HG03139 (cell line): ENCODE data around the gene ZDHHC21.
A peak's percentile ranks its signal among the peaks of the same experiment; 100 is the strongest.

Experiments
- ATAC-seq: cut with Tn5 transposase; IDR thresholded peaks from one replicate; pipeline ENCODE4 v1.9.1; 2021; ENCODE audit not compliant: unreplicated experiment

ZDHHC21 gene

DNA sequence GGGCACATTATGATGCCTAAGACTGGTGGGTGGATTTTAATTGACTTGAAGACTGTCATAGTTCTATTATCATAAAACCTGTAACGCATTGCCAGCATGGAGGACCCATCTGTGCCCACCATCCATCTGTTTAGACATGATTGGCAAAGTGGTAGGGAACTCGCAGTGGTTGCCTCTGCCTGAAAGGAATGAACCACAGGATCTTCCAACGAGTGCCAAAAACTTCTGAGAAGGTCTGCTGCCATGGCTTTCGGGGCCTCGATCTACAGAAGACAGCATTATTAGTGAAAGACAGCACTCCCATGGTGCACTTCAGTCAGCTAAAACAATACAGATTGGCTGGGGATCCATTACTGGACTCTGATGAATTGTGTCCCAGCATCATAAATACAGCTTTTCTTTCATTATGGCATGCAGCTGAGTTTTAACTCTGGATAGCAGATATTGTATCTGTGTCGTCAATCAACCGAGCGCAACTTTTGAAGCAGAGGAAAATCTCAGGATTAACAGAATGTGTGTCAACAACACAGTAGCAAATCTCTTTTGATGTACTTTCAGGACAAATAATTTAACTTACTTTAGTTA is 74.3 kb downstream of the ZDHHC21 start:
- ATAC-seq, result no peak

DNA sequence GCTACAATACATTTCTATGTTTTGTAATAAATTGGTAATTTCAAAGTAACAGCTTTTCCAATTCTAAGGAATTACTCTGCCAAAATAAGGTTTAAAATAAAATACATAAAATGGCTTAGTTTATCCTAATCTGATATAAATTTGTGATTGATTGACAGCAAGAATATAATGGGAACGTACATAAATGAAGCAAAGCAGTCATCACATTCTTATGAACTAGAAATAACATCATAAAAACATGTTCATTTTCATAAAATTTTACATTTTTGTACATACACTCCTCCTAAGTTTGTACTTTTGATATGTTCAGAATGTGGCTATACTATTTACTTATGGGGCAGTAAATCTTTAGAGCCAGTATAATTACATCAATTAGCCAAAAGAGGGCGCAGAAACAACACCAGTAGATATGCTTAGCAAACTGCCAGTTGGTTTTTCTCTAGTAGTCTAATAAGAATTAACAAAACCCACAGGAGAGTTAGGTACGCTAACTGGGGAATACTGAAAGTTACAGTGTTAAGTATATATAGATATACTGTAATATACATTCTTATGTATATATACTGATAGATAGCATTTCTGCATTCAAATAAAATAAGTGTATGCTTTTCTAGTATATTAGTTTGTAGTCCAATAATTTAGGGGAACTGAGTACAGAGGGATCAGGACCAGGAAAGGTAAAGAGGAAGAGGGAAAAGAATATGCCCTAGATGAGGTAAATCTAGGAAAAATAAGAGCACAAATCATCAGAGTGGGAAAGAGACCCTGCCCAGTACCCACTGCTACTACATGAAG is 76.8 kb downstream of the ZDHHC21 start:
- ATAC-seq, result peak; percentile 81

DNA sequence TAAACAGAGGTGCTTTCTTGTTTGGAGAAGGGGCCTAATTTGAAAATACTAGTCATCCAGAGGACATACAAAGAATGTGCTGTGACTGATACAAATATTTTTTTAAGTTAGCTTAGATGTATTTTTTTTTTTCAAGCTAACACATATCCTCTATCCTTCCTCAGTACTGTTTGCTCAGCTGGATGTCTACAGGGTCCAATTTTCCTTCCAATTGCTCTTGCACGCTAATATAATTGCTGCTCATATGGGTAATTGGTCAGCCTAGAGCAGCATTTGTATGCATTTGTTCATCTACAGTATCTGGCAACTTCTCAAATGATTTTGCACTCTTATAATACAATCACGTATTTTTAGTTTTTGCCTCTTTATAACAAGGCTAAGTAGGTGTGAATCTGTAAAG is 84.7 kb downstream of the ZDHHC21 start:
- no peak for ATAC-seq

DNA sequence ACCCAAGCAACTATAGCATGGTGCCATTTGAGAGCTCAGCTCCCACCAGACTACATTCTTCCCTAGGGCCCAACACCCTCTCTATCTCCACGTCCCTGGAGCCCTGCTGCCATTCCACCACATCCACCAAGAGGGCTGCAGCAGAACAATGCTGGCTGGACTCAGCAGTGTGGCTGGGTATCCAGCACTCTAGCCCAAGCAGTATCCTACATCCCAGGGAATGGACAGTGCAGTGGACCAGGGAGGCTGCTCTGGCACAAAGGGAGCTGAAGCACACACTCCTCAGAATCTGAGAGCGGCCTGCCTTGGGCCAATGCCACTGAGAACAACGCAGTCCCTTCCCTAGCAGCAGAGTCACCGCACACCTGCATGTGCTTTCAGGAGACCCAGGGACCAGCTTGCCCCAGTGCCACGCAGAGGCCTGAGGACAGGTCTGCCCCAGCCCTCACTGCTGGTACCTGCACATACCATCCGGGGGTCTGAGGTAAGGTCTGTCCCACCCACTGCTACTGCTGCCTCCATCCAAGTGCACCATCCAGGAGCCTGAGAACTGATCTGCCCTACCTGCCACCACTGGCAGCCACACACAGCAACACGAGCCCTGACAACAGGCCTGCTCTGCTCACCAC is 95.9 kb downstream of the ZDHHC21 start:
- no peak for ATAC-seq

DNA sequence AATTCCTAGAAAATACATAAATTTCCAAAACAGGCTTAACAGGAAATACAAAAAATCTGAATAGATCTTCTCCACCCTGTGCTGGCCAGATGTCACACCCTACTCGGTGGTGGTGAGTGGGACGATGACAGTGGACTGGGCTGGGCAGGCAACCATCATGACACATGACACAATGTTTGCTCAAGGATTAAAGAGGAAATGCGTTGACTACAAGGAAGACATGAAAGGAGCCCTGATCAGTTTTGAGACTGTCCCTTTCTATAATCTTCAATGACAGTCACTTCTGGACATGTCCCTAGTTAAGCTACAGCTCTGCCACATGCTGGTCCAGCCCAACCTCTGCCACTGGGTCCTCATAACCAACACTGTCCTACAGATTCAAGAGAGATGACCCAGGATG is 99.8 kb downstream of the ZDHHC21 start:
- no peak for ATAC-seq

DNA sequence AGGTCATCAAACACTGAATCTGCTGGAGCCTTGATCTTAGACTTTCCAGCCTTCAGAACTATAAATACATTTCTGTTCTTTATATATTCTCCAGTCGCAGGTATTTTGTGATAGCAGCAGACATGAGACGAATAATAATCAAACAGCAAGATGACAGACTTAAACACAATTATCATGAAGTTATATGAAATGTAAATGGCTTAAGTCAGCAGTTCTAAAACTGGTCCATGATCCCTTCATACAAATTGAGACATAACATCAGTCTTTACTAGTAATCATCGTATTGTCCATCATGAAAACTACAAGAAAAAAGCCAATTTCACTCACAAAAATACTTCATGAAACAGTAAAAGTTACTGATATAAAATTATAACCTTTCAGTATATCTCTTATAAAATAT is 101.8 kb downstream of the ZDHHC21 start:
- ATAC-seq, result no peak

DNA sequence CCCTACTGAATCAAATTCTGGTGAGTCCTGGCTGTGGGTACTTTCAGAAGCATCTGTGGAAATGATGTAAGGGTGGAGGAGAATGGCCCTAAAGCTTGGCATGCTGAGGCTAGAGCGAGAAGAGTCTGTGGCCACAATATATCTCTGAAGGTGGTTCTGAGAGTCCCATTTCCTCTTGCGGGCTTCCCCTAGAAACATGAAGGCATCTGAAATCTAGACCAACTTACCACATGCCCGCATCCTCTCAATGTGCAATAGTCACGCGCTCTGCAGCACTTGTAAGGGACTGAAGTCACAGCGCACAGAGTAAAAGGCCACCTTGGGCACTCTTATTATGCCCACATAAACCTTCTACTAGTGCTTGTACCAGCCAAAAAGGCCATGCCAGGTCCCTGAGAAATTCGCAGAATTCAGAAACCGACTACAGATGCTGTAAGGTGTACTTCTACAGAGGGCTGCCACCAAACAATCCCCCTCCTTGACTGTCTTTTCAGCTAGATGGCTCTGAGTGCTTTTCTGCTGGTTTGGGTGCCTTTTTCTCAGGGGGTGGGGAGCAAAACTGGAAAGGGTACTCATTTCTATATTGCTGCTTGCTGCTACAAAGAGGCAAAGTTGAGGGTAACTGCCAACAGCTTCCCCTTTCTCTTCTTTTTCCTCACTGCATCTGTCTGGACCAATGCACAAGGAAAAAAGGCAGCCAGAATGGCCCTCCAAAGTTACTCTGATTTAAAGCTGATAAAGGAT is 107.3 kb downstream of the ZDHHC21 start:
- ATAC-seq, result peak; percentile 97

DNA sequence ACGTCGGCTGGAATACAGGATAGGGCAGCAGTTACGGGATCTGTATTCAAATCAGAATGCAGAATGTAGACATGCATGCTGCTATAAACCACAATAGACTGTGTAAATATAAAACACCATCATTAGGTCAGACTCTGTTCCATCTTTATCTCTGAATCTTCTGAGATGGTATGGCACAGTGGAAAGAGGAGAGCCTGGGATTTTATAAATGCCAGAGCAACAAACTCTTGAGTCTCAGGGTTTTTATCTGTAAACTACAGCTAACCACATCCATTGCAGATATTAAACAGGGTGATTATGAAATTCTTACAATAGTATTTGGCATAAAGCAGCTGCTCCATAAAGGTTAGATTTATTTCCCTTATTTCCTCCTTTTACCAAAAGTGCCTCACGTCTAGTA is 108.7 kb downstream of the ZDHHC21 start:
- ATAC-seq, result no peak

DNA sequence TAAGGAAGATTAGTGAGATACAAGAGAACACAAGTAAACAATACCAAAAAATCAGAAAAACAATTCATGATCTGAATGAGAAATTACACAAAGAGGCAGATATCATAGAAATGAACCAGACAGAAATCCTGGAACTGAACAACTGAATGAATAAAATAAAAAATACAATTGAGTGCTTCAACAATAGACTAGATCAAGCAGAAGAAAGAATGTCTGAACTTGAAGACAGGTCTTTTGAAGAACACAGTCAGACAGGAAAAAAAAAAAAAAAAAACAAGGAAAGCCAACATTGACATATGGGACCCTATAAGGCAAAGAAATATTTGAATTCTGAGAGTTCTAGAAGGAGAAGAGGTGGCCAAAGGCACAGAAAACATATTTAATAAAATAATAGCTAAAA is 115.2 kb downstream of the ZDHHC21 start:
- ATAC-seq, result no peak

DNA sequence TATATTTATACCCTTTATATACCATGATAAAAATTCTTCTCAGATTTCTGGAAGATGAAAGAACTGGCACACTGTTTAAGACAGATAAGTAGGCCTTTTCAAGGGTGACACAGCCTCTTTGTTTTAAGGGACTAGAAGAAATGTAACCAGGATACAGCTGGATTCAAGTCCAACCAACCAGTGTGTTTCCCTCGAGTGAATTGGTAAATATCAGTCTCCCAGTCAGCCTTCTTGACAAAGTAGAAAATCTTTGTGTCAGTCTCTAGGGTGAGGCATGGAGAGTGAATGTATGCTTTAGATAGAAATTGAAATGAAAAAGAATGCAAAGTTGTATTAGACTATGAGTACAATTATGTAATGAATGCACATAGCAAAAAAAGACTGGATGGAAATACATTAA is 119.1 kb downstream of the ZDHHC21 start:
- ATAC-seq, result no peak

DNA sequence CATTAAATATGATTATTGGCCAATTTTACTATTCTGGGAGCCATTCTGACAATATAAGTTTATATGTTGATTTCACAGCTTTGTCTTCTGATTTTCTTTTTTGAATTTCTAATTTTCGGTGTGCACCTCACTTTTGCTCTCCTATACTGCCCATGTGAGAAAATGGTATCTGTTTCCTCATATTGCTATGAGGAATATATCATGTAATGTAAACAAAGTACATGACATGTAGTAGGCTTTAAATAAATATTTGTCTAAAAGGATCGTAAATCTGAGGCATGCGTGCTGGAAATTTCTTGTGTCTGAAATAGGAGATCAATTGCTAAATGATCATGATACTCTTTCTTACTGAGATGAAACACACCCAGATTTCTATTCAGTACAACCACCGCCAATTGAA is 119.9 kb downstream of the ZDHHC21 start:
- ATAC-seq, result no peak

DNA sequence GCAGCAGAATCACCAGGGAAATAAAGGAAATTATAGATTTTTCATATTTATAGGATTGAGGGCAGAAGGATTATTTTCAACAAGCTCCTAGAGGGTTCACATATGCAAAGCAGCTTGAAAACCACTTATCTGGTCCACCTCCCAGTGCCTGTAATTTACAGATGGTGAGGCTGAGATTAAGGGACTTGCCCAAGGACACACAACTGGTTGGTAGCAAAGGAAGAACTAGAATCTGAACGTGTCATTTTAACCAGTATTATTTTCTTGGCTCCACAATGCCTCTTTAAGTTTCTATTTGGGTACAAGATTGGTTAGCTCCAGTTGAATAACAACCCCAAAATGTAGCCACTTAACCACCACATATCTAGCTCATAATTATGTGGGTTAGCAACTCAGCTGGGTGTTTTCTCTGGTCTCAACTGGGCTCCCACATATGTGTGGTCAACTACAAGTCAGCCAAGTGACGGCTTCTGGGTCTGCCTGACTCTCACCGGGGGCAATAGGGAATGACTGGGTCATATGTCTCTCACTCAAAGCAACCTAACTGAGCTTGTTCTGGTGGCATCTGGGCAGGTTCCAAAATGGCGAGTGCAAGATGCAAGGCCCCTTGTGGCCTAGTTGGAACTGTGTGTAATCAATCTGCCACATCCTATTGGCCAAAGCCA is 127.7 kb downstream of the ZDHHC21 start:
- no peak for ATAC-seq

DNA sequence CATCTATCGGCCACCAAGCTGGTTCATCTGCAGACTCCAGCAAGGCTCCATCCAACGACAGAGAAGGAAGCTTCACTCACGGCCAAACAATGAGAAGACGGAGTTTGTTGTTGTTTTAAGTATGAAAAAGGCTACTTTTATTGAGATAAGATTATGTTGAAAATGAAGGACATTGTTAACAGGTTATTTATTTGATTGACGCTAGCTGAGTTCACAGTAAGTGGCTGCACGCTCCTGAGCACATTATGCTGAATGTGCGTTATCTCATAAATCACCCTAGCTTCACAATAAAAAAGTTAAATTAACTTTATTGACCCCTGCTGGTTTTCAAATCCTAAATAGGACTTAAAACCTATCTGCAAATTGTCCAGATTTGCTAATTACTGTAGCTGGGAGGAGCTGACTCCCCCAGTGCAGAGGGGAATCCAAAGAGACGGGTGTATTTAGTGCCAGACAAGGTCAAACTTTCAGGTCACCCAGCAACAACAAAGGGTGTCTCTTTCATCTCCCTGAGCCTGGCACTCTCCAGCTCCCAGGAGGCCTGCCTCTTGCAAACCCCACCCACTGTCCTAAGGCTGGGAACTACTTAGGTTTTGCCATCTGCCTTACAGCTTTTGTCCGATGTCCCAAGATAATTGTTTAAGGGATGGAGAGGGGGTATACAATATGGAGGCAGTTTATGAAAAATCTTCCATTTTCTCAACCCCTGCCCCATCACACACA is 129.2 kb downstream of the ZDHHC21 start:
- ATAC-seq, result no peak

DNA sequence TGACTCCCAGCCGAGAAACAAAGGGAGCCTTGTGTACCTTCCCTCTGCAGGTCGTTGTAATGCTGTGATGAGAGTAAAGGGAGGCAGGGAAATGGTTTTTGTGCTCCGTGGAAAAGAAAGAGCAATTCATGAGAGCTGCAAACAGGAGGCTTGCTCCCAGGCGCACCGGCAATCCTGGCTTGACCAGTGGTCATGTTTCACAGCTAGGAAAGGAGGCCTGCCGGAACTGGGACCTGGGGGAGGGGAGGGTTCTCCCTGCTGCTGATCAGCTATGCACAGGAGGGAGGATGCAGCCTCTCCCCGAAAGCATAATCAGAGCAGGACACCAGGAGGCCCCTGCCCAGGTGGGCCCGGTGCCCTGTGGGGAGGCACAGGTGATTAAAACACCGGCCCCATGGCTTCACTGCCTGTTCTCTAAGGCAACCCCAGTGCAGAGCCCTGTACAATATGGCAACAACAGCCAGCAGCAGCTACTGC is 131.3 kb downstream of the ZDHHC21 start:
- no peak for ATAC-seq
